HepG2 (cell line): ENCODE results near the gene UBAC1. TPM values are rescaled to one million over a fixed set of nuclear protein-coding genes. Genes with fewer than 3 reads are reported as not detected.

Experiments used
- FOSL2 ChIP-seq: sonication (generic); formaldehyde crosslinking; IDR thresholded peaks from 2 replicates; pipeline ENCODE4 v1.4.0; 2020; ENCODE audit warnings: missing genetic modification reagents
- HDAC2 ChIP-seq: sonication (generic); formaldehyde crosslinking; IDR thresholded peaks from 2 replicates; pipeline ENCODE4 v1.4.0; 2020; ENCODE audit warnings: missing genetic modification reagents
- HOXA3 ChIP-seq: sonication (generic); formaldehyde crosslinking; IDR thresholded peaks from 2 replicates; pipeline ENCODE4 v1.5.0; 2020; ENCODE audit warnings: missing genetic modification reagents
- HOXD1 ChIP-seq: sonication (generic); formaldehyde crosslinking; IDR thresholded peaks from 2 replicates; pipeline ENCODE4 v1.5.0; 2020; ENCODE audit warnings: missing genetic modification reagents
- MLLT10 ChIP-seq: sonication (generic); formaldehyde crosslinking; IDR thresholded peaks from 2 replicates; pipeline ENCODE4 v1.4.0; 2020; ENCODE audit warnings: missing genetic modification reagents
- MXI1 ChIP-seq: IDR thresholded peaks from 3 replicates; pipeline ENCODE4 v1.6.1; 2012; ENCODE audit warnings: low read depth, low read length, inconsistent platforms, borderline replicate concordance
- PHF21A ChIP-seq: sonication (generic); formaldehyde crosslinking; IDR thresholded peaks from 2 replicates; pipeline ENCODE4 v1.5.0; 2020; ENCODE audit warnings: mild to moderate bottlenecking, missing genetic modification reagents
- SRSF4 ChIP-seq: fragments of 200-400 bp; formaldehyde crosslinking; IDR thresholded peaks from one replicate; pipeline ENCODE4 v1.6.1; 2018; ENCODE audit warnings: mild to moderate bottlenecking, low read depth, low read length, moderate library complexity; ENCODE audit not compliant: poor library complexity, severe bottlenecking
- TEAD2 ChIP-seq: sonication (generic); formaldehyde crosslinking; IDR thresholded peaks from 2 replicates; pipeline ENCODE4 v1.9.0; 2021; ENCODE audit warnings: missing genetic modification reagents
- TRIM24 ChIP-seq: sonication (generic); formaldehyde crosslinking; IDR thresholded peaks from 2 replicates; pipeline ENCODE4 v1.8.0; 2022; ENCODE audit warnings: mild to moderate bottlenecking, missing genetic modification reagents
- ZNF253 ChIP-seq: sonication (generic); formaldehyde crosslinking; IDR thresholded peaks from 2 replicates; pipeline ENCODE4 v1.8.0; 2022; ENCODE audit warnings: mild to moderate bottlenecking, missing genetic modification reagents, borderline replicate concordance
- ZNF318 ChIP-seq: sonication (generic); formaldehyde crosslinking; IDR thresholded peaks from 2 replicates; pipeline ENCODE4 v1.4.0; 2020; ENCODE audit warnings: mild to moderate bottlenecking, missing genetic modification reagents
- ZNF776 ChIP-seq: sonication (generic); formaldehyde crosslinking; IDR thresholded peaks from 2 replicates; pipeline ENCODE4 v1.4.0; 2020; ENCODE audit warnings: mild to moderate bottlenecking, missing genetic modification reagents
- polyA plus RNA-seq, 8 experiments: library from polyadenylated mRNA; depleted of rRNA in 3 of 8; stranded (reverse) in 7 of 8; unstranded in 1 of 8; fragments of >200 nt; fragmentation: Illumina TruSeq in 4 of 8; extraction: Trizol in 4 of 8; gene quantifications; 2 replicates each; pipeline versions ENCODE4 v1.2.1 to v1.2.3, GENCODE V29; 2011 to 2016; ENCODE audit warnings: low read depth in 4 of 8, missing spikeins in 1 of 8, mixed read lengths in 1 of 8; ENCODE audit not compliant: insufficient read depth in 1 of 8
- total RNA-seq, 5 experiments: library from RNA; depleted of rRNA; stranded (reverse); fragments of >200 nt; fragmentation: Illumina TruSeq; extraction: Trizol; gene quantifications; 2 replicates each; pipeline ENCODE4 v1.2.3, GENCODE V29; 2016; ENCODE audit warnings: low read depth in 1 of 5
- TF ChIP-seq, protein P1 (sequence below): sonication (generic); formaldehyde crosslinking; IDR thresholded peaks from 2 replicates; pipeline ENCODE4 v1.4.0; 2020; ENCODE audit warnings: missing genetic modification reagents, borderline replicate concordance
- TF ChIP-seq, protein P2 (sequence below): sonication (generic); formaldehyde crosslinking; IDR thresholded peaks from 2 replicates; pipeline ENCODE4 v1.5.0; 2020; ENCODE audit warnings: mild to moderate bottlenecking, missing genetic modification reagents

Gene UBAC1
- total and polyA plus RNA-seq, 2 of the 13 experiments (the other 11 are each of a cell fraction or from before 2014, with no cell fraction given): 32.2 to 34.1 TPM

DNA sequence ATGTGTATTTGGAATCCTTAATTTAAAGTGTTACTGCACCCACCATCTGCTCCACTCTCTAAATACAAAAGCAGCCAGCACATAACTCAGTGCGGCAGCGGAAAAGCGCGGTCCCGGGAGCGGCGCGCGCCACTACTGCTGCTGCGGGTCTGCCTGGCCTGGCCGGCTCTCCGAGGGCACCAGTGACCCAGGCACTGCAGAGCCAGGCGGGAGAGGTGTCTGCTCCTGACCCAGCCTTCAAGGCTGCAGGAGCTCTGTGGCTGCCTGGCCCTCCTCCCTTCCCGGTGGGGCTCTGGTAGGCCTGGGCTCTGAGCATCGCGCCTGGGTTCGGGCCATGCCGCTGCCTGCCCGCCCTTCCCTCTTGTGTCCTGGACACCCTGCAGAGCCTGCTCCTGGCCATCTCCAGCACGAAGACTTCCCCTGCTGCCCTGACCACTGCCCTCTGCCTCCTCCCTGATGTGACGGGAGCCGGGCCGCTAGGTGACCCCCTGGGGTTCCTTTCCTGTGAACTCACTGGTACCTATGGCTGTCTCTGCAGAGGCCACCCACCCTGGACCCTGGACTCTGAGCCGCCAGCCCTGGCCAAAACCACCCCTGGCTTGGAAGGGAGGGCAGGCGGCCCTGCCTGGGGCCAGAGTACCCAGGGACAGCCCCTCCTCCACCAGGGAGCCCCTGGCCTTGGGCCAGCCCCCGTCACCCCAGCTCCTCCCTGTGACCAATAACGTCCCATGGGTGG is 32.8 kb upstream of the UBAC1 start (continued):
- TF ChIP-seq, protein P1, sequence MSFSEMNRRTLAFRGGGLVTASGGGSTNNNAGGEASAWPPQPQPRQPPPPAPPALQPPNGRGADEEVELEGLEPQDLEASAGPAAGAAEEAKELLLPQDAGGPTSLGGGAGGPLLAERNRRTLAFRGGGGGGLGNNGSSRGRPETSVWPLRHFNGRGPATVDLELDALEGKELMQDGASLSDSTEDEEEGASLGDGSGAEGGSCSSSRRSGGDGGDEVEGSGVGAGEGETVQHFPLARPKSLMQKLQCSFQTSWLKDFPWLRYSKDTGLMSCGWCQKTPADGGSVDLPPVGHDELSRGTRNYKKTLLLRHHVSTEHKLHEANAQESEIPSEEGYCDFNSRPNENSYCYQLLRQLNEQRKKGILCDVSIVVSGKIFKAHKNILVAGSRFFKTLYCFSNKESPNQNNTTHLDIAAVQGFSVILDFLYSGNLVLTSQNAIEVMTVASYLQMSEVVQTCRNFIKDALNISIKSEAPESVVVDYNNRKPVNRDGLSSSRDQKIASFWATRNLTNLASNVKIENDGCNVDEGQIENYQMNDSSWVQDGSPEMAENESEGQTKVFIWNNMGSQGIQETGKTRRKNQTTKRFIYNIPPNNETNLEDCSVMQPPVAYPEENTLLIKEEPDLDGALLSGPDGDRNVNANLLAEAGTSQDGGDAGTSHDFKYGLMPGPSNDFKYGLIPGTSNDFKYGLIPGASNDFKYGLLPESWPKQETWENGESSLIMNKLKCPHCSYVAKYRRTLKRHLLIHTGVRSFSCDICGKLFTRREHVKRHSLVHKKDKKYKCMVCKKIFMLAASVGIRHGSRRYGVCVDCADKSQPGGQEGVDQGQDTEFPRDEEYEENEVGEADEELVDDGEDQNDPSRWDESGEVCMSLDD (CRISPR knock-in tag): peak; percentile 92; the same call in 1 of the 2 replicates
- TF ChIP-seq TEAD2 (CRISPR knock-in tag) (no peak), TRIM24 (CRISPR knock-in tag) (no peak), FOSL2 (CRISPR knock-in tag) (peak; percentile 57), HOXA3 (CRISPR knock-in tag) (peak; percentile 88), ZNF253 (CRISPR knock-in tag) (no peak), PHF21A (CRISPR knock-in tag) (peak; percentile 99), MXI1 (peak; percentile 46; the same call in 1 of the 3 replicates), HOXD1 (CRISPR knock-in tag) (no peak), ZNF776 (CRISPR knock-in tag) (peak; percentile 94), HDAC2 (CRISPR knock-in tag) (peak; percentile 90), MLLT10 (CRISPR knock-in tag) (no peak), ZNF318 (no peak), SRSF4 (no peak)
- TF ChIP-seq, protein P2, sequence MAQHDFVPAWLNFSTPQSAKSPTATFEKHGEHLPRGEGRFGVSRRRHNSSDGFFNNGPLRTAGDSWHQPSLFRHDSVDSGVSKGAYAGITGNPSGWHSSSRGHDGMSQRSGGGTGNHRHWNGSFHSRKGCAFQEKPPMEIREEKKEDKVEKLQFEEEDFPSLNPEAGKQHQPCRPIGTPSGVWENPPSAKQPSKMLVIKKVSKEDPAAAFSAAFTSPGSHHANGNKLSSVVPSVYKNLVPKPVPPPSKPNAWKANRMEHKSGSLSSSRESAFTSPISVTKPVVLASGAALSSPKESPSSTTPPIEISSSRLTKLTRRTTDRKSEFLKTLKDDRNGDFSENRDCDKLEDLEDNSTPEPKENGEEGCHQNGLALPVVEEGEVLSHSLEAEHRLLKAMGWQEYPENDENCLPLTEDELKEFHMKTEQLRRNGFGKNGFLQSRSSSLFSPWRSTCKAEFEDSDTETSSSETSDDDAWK (CRISPR knock-in tag): no peak
